ENCODE data around the gene SST.

DNA sequence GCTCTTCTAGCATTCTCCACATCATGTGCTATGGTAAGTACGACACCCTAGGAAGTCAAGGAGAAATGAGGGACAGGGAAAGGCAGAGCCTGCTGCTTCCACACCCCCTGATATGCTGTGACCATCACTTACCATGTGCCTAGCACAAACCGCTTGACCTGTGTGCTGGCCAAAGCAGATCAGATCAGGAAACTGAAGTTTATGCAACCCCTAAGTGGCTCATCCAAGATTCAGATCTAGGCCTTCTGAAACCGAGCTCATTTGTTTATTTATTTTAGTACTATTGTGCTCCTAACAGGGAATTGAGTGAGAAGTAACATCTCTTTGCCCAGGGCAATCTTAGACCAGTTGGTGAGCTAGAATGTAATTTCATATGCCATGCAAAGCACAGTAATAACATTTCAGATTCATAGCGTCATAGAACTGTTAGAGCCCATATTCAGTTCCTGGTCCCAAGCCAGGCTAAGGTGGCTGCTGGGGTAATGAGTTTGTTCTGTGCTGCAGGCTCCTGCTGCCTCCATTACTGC, 32.4 kb upstream of the SST start, which contains the start of gene RTP2:
- TF ChIP-seq, protein P1, sequence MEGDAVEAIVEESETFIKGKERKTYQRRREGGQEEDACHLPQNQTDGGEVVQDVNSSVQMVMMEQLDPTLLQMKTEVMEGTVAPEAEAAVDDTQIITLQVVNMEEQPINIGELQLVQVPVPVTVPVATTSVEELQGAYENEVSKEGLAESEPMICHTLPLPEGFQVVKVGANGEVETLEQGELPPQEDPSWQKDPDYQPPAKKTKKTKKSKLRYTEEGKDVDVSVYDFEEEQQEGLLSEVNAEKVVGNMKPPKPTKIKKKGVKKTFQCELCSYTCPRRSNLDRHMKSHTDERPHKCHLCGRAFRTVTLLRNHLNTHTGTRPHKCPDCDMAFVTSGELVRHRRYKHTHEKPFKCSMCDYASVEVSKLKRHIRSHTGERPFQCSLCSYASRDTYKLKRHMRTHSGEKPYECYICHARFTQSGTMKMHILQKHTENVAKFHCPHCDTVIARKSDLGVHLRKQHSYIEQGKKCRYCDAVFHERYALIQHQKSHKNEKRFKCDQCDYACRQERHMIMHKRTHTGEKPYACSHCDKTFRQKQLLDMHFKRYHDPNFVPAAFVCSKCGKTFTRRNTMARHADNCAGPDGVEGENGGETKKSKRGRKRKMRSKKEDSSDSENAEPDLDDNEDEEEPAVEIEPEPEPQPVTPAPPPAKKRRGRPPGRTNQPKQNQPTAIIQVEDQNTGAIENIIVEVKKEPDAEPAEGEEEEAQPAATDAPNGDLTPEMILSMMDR (conservative IDR thresholded peaks at IDR 0.05 in 1 of 2, IDR thresholded peaks at IDR 0.05 in 1 of 2; ENCODE audit: extremely low read depth in 1 of 2, insufficient read depth in 1 of 2, low read depth in 1 of 2, low read length in 2 of 2) = no peak
- no peak for TF ChIP-seq EZH2 (IDR thresholded peaks at IDR 0.05; ENCODE audit: borderline replicate concordance, low read length)
